OCI-LY7 (cell line): ENCODE data around the gene ELOVL1. TPM values are rescaled to one million over a fixed set of nuclear protein-coding genes. Genes with fewer than 3 reads are reported as not detected.

Experiments used
- BruUV-seq: library from RNA; stranded (reverse); fragments of 400-500 nt; replicated peaks from 2 replicates; lab custom pipeline; 2021; lab: Mats Ljungman, UMichigan
- CTCF ChIA-PET: fragments of 300-600 bp; sonication (Branson Sonifier 250); formaldehyde crosslinking; loops from one replicate; lab custom pipeline; 2022; ENCODE audit warnings: antibody characterized with exemption; ENCODE audit not compliant: unreplicated experiment; lab: Charles Lee
- POLR2A ChIA-PET: fragments of 300-600 bp; sonication (Branson Sonifier 250); formaldehyde crosslinking; loops from one replicate; lab custom pipeline; 2022; ENCODE audit warnings: antibody characterized with exemption; lab: Charles Lee
- DNase-seq: peaks from one replicate; pipeline ENCODE4 v3.0.0-alpha.2; 2015; ENCODE audit warnings: low spot score
- H2AFZ ChIP-seq: fragments of 200-600 bp; sonication (generic), shearing (Covaris generic); 2 replicates; pipeline ENCODE4 v1.6.1; 2014; ENCODE audit warnings: mild to moderate bottlenecking, antibody characterized with exemption, low read length, moderate library complexity
- H3K27ac ChIP-seq: fragments of 200-600 bp; sonication (generic); 2 replicates; pipeline ENCODE4 v1.5.1; 2014; ENCODE audit warnings: mixed run types, low read depth, mild to moderate bottlenecking, moderate library complexity, low read length, inconsistent platforms; ENCODE audit not compliant: poor library complexity, severe bottlenecking
- H3K36me3 ChIP-seq: fragments of 200-600 bp; sonication (generic); 2 replicates; pipeline ENCODE4 v1.6.1; 2014; ENCODE audit warnings: mild to moderate bottlenecking, antibody characterized with exemption, low read length, moderate library complexity, mixed read lengths; ENCODE audit not compliant: insufficient read depth
- H3K4me1 ChIP-seq: fragments of 200-600 bp; sonication (generic); 2 replicates; pipeline ENCODE4 v1.5.1; 2014; ENCODE audit warnings: mild to moderate bottlenecking, low read length; ENCODE audit not compliant: insufficient read depth, poor library complexity, severe bottlenecking
- H3K4me2 ChIP-seq: fragments of 200-600 bp; sonication (generic); 2 replicates; pipeline ENCODE4 v1.6.1; 2014; ENCODE audit warnings: mild to moderate bottlenecking, low read length
- H3K4me3 ChIP-seq: fragments of 200-600 bp; sonication (generic); 2 replicates; pipeline ENCODE4 v1.5.1; 2014; ENCODE audit warnings: mild to moderate bottlenecking, low read depth, low read length; ENCODE audit not compliant: poor library complexity, severe bottlenecking
- H3K79me2 ChIP-seq: fragments of 200-600 bp; sonication (generic); 2 replicates; pipeline ENCODE4 v1.6.1; 2016; ENCODE audit warnings: low read depth, mild to moderate bottlenecking, low read length, moderate library complexity, mixed read lengths; ENCODE audit not compliant: insufficient read depth
- H3K9me2 ChIP-seq: fragments of 200-600 bp; sonication (generic); 2 replicates; pipeline ENCODE4 v1.6.1; 2016; ENCODE audit warnings: mild to moderate bottlenecking, low read length, mixed read lengths; ENCODE audit not compliant: insufficient read depth
- H3K9me3 ChIP-seq: fragments of 200-600 bp; sonication (generic); 2 replicates; pipeline ENCODE4 v1.6.1; 2014; ENCODE audit warnings: mild to moderate bottlenecking, mixed run types, low read length, mixed read lengths
- H4K20me1 ChIP-seq: fragments of 200-600 bp; sonication (generic); 2 replicates; pipeline ENCODE4 v1.6.1; 2014; ENCODE audit warnings: mild to moderate bottlenecking, antibody characterized with exemption, low read length, moderate library complexity, mixed read lengths; ENCODE audit not compliant: insufficient read depth
- EZH2phosphoT487 ChIP-seq: fragments of 200-600 bp; sonication (generic); IDR thresholded peaks from 2 replicates; pipeline ENCODE4 v1.6.1; 2018; ENCODE audit warnings: low read depth, borderline replicate concordance, mild to moderate bottlenecking, mixed run types, antibody characterized with exemption, low read length, moderate library complexity, mixed read lengths
- intact Hi-C: fragments of 100-400 bp; cut with micrococcal nuclease; formaldehyde crosslinking; loops from one replicate; pipeline ENCODE4 v1.10.0; 2022; ENCODE audit not compliant: unreplicated experiment
- total RNA-seq, 2 experiments: library from RNA; depleted of rRNA in 1 of 2; stranded (reverse); fragments of >200 nt in 1 of 2; shearing (Covaris generic) in 1 of 2; gene quantifications; 2 replicates each; pipeline ENCODE4 v1.2.3, GENCODE V29; 2014 to 2022
- TF ChIP-seq, protein P1 (sequence below): fragments of 200-600 bp; sonication (generic); conservative IDR thresholded peaks from 2 replicates; pipeline ENCODE4 v1.5.1; 2014; ENCODE audit warnings: mild to moderate bottlenecking, antibody characterized with exemption, low read length, moderate library complexity, mixed read lengths

ELOVL1 gene
- total RNA-seq, 2 experiments from 2014 or later = 35.9 to 43.9 TPM

DNA sequence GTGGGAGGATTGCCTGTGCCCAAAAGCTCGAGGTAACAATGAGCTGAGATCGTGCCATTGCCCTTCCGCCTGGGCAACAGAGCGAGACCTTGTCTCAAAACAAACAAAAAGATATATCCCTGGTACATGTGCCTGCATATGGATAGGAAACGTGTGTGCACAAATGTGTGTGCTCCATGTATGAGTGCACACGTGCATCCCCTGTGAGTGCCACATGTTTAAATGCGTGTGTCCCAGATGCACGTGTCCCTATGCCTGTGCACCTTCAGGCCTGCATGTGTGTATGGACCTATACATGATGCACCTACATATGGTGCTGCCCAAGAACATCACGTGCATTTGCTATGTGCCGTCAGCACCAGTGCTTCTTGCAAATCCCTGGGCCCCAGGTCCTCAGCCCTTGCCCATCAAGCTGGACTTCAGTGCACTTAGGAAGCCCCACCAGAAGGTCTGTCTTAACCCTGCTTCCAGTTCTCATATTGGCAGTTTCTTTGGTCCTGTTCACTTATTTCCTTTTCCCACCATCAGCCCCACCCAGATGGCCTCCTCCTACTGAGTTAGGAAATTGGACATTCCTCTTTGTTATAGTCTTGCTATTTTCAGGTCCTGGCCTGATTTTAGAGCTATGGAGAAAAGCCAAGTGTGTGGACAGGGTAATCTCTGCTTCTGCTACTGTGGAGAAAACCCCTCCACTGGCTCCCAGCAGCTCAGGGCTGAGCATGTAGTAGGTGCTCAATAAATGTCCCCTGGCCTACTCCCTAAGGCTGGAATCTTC lies 51.7 kb downstream of the ELOVL1 start:
- no peak for DNase-seq
- Histone ChIP-seq H2AFZ (no peak overlapping the region), H4K20me1 (no peaks in the 10 kb centered on the region), H3K79me2 (no peaks in the 10 kb centered on the region), H3K9me2 (no peaks in the 10 kb centered on the region), H3K9me3 (no peaks in the 10 kb centered on the region), H3K4me3 (no peak overlapping the region), H3K4me2 (no peak overlapping the region), H3K27ac (no peak overlapping the region), H3K36me3 (no peaks in the 10 kb centered on the region), H3K4me1 (no peaks in the 10 kb centered on the region)
- POLR2A ChIA-PET = no interaction called here
- BruUV-seq = no TSS peak
- intact Hi-C loops = no loop called here
- CTCF ChIA-PET = no interaction called here
- TF ChIP-seq, protein P1, sequence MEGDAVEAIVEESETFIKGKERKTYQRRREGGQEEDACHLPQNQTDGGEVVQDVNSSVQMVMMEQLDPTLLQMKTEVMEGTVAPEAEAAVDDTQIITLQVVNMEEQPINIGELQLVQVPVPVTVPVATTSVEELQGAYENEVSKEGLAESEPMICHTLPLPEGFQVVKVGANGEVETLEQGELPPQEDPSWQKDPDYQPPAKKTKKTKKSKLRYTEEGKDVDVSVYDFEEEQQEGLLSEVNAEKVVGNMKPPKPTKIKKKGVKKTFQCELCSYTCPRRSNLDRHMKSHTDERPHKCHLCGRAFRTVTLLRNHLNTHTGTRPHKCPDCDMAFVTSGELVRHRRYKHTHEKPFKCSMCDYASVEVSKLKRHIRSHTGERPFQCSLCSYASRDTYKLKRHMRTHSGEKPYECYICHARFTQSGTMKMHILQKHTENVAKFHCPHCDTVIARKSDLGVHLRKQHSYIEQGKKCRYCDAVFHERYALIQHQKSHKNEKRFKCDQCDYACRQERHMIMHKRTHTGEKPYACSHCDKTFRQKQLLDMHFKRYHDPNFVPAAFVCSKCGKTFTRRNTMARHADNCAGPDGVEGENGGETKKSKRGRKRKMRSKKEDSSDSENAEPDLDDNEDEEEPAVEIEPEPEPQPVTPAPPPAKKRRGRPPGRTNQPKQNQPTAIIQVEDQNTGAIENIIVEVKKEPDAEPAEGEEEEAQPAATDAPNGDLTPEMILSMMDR = no peak
- no peak for TF ChIP-seq EZH2phosphoT487

DNA sequence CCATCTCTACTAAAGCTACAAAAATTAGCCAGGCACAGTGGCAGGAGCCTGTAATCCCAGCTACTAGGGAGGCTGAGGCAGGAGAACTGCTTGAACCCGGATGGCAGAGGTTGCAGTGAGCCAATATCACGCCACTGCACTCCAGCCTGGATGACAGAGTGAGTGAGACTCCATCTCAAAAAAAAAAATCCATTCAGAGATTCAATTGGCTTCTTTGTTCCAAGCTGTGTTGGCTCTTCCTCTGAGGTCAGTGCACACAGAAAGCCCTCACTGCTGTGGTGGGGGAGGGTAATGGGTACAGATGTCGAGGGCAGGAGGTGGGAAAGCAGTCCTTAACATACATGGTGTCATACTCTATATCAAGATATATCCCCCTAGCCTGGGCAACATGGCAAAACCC lies 52.3 kb downstream of the ELOVL1 start:
- Histone ChIP-seq H3K36me3 (no peaks in the 10 kb centered on the region), H3K27ac (no peak overlapping the region), H3K4me3 (no peak overlapping the region), H3K79me2 (no peaks in the 10 kb centered on the region), H3K4me2 (no peak overlapping the region), H3K9me3 (no peaks in the 10 kb centered on the region), H3K9me2 (no peaks in the 10 kb centered on the region), H4K20me1 (no peaks in the 10 kb centered on the region), H3K4me1 (no peaks in the 10 kb centered on the region), H2AFZ (no peak overlapping the region)
- ChIA-PET POLR2A (no interaction called here), CTCF (no interaction called here)
- DNase-seq = no peak
- BruUV-seq = no TSS peak
- no peak for TF ChIP-seq EZH2phosphoT487
- intact Hi-C loops = no loop called here

DNA sequence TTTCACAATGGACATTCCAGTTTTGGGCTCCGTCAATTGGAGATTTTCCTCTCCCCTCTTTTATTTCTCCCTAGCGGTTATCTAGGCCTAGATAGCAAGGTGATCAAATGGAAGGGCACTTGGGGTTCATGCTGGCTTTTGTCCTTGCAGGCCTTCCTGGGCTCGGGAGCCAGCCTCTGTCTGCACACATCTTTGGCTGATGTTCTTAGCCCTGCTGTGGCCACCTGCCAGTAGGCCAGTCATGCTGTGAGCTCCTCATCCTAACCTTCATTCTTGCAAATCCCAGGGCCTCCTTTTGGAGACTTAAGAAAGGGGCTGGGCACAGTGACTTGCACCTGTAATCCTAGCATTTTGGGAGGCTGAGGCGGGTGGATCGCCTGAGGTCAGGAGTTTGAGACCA lies 53.6 kb downstream of the ELOVL1 start:
- CTCF ChIA-PET = no interaction called here
- H3K79me2 ChIP-seq = no peaks in the 10 kb centered on the region
- no peak overlapping the region for H3K4me3 ChIP-seq
- H4K20me1 ChIP-seq = no peaks in the 10 kb centered on the region
- DNase-seq = no peak
- no peaks in the 10 kb centered on the region for H3K9me2 ChIP-seq
- no TSS peak for BruUV-seq
- H3K36me3 ChIP-seq = no peaks in the 10 kb centered on the region
- H2AFZ ChIP-seq = no peak overlapping the region
- H3K27ac ChIP-seq = no peak overlapping the region
- H3K9me3 ChIP-seq = no peaks in the 10 kb centered on the region
- intact Hi-C loops = no loop called here
- no peak overlapping the region for H3K4me2 ChIP-seq
- POLR2A ChIA-PET = no interaction called here
- TF ChIP-seq, protein P1 = no peak
- no peak for TF ChIP-seq EZH2phosphoT487
- no peaks in the 10 kb centered on the region for H3K4me1 ChIP-seq
